ENCODE results near the gene ERC1.

DNA sequence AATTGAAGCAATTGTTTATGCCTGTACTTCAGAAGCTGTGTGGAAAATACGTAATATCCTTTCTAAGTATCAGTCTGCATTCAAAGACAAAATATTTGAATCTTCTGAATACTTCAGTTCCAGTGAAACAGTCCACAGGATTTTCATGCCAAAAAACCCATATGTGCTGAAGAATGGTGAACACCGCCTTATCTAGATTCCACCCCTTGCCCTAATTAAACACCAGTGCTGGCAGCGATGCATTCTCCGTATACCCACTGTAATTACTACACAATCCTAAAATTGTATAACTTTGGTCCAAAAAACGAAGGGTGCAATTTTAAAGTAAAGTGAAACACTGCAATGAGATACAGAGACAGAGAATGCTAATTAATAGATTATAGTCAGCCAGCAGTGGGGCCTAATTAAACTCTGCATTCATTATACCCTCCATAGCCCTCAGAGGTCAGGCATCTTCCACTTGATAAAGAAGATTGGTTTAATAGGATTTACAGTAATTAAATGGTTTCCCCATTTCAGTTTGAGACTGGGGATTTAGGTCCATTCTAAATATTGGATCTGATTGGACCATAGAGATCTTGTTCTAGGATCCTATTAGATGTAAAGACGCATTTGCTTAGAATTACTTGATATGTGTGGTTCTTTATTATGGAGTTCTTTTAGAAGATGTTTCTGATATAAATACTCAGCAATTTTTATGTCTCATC is 43.9 kb downstream of the ERC1 start:
- TF ChIP-seq POLR2A (IDR thresholded peaks at IDR 0.05), result no peak
- TF ChIP-seq, protein P1, sequence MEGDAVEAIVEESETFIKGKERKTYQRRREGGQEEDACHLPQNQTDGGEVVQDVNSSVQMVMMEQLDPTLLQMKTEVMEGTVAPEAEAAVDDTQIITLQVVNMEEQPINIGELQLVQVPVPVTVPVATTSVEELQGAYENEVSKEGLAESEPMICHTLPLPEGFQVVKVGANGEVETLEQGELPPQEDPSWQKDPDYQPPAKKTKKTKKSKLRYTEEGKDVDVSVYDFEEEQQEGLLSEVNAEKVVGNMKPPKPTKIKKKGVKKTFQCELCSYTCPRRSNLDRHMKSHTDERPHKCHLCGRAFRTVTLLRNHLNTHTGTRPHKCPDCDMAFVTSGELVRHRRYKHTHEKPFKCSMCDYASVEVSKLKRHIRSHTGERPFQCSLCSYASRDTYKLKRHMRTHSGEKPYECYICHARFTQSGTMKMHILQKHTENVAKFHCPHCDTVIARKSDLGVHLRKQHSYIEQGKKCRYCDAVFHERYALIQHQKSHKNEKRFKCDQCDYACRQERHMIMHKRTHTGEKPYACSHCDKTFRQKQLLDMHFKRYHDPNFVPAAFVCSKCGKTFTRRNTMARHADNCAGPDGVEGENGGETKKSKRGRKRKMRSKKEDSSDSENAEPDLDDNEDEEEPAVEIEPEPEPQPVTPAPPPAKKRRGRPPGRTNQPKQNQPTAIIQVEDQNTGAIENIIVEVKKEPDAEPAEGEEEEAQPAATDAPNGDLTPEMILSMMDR (IDR thresholded peaks at IDR 0.05), result no peak

Measured in uterus (tissue), 2 donors.